Limb (tissue), 2 donors: ENCODE data around the gene SNX9.

ENCODE experiments used
- DNase-seq, 2 donors: peaks; one replicate each; pipeline ENCODE4 v3.0.0-alpha.2; 2016; ENCODE audit errors: extremely low spot score in 2 of 2

SNX9 gene

GRCh38 chr6:157976345-157977175 is 153.5 kb downstream of the SNX9 start:
- no peak for DNase-seq

GRCh38 chr6:157977176-157977804 is 154.2 kb downstream of the SNX9 start:
- no peak for DNase-seq

- DNase-seq, result no peak
These were observed 155.2 kb downstream of the SNX9 start for GRCh38 chr6:157978021-157978783.

- DNase-seq, result peak in 1 of 2 donors; percentile 54
These were observed 157.5 kb downstream of the SNX9 start for GRCh38 chr6:157980288-157981131.

- DNase-seq, result no peak
These were observed 158.0 kb downstream of the SNX9 start for GRCh38 chr6:157981132-157981394.

DNA sequence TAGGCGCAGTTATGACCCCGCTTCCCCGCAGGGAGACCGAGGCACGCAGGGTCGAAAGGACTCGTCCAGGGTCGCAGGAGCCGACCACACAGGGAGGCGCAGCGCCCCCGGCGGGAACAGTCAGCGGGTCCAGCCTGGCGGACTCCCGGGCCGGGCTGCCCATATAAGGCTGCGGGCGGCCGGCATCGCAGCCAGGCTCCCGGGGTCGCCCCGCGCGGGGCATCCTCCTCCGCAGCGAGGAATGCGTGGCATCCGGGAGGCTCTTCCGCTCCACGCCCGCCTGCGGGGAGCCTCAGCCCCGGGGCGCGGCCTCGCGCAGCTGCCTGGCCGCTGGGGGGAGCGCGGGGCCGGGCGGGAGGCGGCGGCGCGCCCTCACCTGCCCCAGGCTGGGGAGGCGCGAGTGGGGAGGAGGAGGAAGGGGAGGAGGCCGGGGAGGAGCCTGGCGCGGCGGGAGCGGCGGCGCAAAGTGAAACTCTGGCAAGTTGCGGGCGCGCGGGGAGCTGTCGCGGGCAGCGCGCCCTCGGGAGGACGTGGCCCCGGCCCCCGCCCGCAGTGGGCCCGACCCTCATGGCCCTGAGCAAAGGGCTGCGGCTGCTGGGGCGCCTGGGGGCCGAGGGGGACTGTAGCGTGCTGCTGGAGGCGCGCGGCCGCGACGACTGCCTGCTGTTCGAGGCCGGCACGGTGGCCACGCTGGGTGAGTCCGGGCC is 158.5 kb downstream of the SNX9 start, which contains the start of gene SYNJ2:
SYNJ2 (plus strand) TSS at position 469 of the 707 bp plus-strand sequence; CDS start at position 568, 99 bp downstream.
- DNase-seq, result peak; percentile 63 to 79

DNA sequence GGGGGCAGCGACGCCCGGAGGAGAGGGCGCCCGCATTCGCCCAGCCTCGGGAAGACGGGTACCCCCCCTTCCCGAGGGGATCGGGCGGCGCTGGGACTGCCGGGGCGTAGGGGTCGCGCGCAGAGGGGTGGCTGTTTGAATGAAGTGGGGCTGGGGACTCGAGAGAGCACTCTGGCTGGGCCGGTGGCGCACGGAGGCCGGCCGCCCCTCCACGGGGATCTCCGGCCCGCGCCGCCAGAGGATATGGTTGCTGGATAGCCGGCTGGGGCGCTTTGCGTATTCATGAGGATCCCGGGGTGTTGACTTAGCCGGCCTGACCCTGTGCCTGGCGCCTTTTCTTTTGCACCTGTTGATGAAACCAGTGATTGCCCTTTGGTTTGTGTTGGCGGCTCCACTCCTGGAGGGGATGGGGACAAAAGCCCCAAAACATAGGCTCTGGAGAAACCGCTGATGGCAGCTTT is 159.1 kb downstream of the SNX9 start:
- DNase-seq, result no peak

GRCh38 chr6:157982563-157983405 is 159.7 kb downstream of the SNX9 start:
- DNase-seq, result no peak

GRCh38 chr6:157983406-157984119 is 160.5 kb downstream of the SNX9 start:
- DNase-seq, result no peak

- DNase-seq, result no peak
These were observed 161.1 kb downstream of the SNX9 start for GRCh38 chr6:157984128-157984527.

DNA sequence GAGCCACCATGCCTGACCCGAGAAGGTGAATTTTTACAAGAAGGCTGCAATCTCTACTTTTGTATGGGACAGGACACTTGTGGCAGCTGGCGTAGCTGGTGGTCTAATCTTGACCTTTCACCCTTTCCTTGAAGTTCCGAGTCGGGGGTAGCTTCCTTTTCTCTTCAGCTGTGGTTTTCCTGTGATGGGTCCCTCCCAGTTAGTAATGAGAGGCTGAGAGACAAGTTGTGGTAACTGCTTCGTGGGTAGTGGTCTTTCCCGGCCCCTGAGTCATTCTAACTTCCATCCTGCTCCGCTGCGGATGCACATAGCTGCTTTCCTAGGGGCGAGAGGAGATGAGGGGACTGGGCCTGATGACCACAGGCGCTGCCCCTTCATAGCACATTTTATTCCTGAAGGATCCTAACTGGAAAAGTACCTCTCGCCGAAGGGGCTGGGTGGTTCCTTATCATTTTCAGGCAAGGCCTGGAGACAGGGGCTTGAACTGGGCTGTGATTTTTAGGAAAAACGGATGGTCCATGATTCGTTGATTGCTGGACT is 161.7 kb downstream of the SNX9 start:
- no peak for DNase-seq

DNA sequence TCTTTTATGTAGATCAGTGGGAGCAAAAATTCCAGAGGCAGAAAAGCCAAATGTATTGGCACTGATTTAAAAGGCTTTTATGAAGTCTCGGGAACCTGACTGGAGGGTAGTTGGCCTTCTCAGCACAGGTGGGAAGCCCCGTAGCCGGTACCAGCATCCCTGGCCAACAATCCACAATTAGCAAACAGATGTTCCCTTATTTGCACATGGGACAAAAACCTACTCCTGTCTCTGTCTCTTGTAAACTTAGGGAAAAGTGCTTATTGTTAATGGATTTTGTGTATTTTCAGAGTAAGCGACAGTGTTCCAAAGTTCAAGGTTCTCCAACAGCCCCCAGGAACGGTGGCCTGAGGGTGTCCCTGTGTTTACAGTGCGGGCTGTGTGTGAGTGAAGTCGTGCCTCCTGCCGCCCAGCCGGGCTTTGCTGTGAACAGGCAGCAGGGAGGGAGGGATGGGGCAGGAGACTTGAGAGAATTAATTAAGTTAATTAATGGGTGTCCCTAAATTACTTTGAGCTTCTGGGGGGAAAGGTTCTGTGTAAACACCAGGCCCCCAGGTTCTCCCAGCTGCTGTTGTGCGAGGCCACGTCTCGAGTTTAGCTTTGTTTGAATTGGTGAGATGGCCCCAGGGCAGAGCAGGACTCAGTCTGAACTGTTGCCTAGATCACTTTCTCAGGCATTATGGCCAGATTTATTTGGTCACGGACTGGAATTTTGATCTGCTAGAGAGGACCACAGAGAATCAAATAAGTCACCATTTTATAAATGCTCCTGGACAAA is 162.5 kb downstream of the SNX9 start:
- DNase-seq, result no peak

DNA sequence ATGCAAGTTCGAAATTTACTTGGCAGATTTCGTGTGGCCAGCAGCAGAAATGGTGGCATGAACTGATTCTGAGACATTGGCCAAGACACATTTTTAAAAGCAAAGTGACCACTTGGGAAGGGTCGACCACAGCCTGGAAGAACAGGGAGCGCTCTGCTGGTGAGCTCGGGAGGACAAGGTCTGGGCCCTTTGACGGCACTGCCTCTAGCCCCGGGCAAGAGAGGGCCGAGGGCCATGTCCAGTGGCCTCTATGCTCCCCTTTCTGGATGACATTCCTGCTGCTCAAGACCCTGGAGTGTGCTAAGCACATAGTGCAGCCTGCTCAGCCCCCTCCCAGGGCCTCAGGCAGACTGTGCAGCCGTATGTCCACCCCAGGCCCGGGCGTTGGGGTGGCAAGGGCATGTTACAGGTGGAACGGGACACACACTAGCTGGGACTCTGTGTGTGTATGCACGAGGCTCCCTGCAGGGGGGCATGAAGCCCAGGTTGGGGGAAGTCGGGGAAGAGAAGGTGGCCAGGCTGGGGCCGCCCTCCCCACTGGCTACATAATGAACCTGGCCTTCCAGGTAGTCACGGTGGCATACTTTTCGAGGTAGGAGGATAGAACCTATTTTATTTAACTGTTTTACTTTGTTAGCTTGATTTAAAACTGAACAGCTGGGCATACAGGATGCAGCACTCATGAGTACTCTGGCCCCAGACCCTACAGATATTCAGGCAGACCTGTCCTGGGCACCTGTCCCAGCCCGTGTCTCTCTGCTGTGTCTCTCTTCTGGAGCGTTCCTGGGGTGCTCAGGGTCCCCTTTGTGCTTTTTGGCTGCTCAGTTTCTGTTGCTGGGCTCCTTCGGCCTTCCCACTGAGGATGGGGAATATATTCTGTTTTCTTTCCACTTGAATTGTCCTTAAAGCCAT is 165.0 kb downstream of the SNX9 start:
- DNase-seq, result no peak

DNA sequence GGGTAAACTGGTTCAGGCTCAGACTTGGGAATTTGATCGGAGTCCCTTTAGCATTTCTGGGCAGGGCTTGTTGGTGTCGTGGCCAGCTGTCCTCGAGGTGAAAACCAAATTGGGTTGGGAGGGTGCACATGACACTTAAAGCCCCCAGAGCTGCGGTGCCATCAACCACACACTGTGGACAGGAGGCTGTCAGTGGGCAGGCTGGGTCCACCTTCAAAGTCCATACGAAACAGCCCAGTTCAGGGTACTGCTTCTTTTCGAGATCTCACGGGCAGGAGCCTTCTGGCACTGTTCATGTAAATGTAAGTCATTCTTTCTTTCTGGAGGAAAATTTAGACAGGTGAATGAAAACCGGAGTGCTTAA is 165.6 kb downstream of the SNX9 start:
- no peak for DNase-seq

- peak; percentile 42 to 78 for DNase-seq
These were observed 166.7 kb downstream of the SNX9 start for GRCh38 chr6:157989541-157990289.

- DNase-seq, result no peak
These were observed 167.4 kb downstream of the SNX9 start for GRCh38 chr6:157990321-157991066.
